B cell (primary cell): ENCODE measurements around the gene TMEM139. TPM values are rescaled to one million over a fixed set of nuclear protein-coding genes. Genes with fewer than 3 reads are reported as not detected.

Experiments used
- ATAC-seq: fragments of 200-7000 bp; cut with Tn5 transposase; one replicate; pipeline ENCODE4 v1.10.0; 2021; ENCODE audit warnings: low read depth, mild to moderate bottlenecking, moderate number of reproducible peaks, moderate library complexity
- CTCF ChIA-PET: fragments of 350-600 bp; sonication (Branson Sonifier 250); formaldehyde crosslinking; loops from one replicate; lab custom pipeline; 2021; ENCODE audit warnings: antibody characterized with exemption, inconsistent platforms; lab: Charles Lee
- POLR2A ChIA-PET: fragments of 350-600 bp; sonication (Branson Sonifier 250); formaldehyde crosslinking; loops from one replicate; lab custom pipeline; 2021; ENCODE audit warnings: antibody characterized with exemption; lab: Charles Lee
- DNase-seq: peaks from one replicate; pipeline ENCODE4 v3.0.0; 2013
- H2AFZ ChIP-seq: 2 replicates; pipeline ENCODE4 v1.6.1; 2012; ENCODE audit warnings: mild to moderate bottlenecking, low read depth, low read length; ENCODE audit not compliant: insufficient read depth, poor library complexity, severe bottlenecking
- H3K27ac ChIP-seq, 2 donors: 1 replicate in 1 of 2; 2 replicates in 1 of 2; pipeline ENCODE4 v1.5.1; 2012 to 2013; ENCODE audit warnings: low read length in 2 of 2, mild to moderate bottlenecking in 2 of 2, moderate library complexity in 1 of 2
- H3K27me3 ChIP-seq, 4 experiments: fragments of 200-600 bp in 1 of 4; sonication (generic) in 1 of 4; replicated peaks in 1 of 4; 1 replicate in 2 of 4; 2 replicates in 2 of 4; pipeline versions ENCODE4 v1.6.1 to v1.7.0; 2013 to 2016; ENCODE audit warnings: low read length in 3 of 4, mild to moderate bottlenecking in 2 of 4, mixed read lengths in 1 of 4, moderate library complexity in 1 of 4; ENCODE audit not compliant: insufficient read depth in 4 of 4, control insufficient read depth in 3 of 4; ENCODE audit errors: control extremely low read depth in 1 of 4
- H3K36me3 ChIP-seq, 2 experiments: replicated peaks in 1 of 2; 1 replicate in 1 of 2; 2 replicates in 1 of 2; pipeline versions ENCODE4 v1.6.1 to v1.7.1; 2013; ENCODE audit warnings: low read length in 1 of 2; ENCODE audit not compliant: insufficient read depth in 2 of 2, control insufficient read depth in 1 of 2; ENCODE audit errors: control extremely low read depth in 1 of 2, extremely low read depth in 1 of 2
- H3K4me1 ChIP-seq, 2 donors: fragments of 200-600 bp in 1 of 2; sonication (generic) in 1 of 2; 1 replicate in 1 of 2; 2 replicates in 1 of 2; pipeline versions ENCODE4 v1.5.1 to v1.6.1; 2013 to 2017; ENCODE audit warnings: low read length in 2 of 2; ENCODE audit not compliant: control insufficient read depth in 2 of 2, insufficient read depth in 2 of 2
- H3K4me2 ChIP-seq: replicated peaks from 2 replicates; pipeline ENCODE3; 2012; ENCODE audit warnings: mild to moderate bottlenecking, low read depth, low read length; ENCODE audit not compliant: poor library complexity, severe bottlenecking
- H3K4me3 ChIP-seq, 5 experiments: fragments of 200-600 bp in 1 of 5; sonication (generic) in 1 of 5; 1 replicate in 3 of 5; 2 replicates in 2 of 5; pipeline versions ENCODE4 v1.5.1 to v1.7.0; 2011 to 2016; ENCODE audit warnings: low read length in 4 of 5, mild to moderate bottlenecking in 4 of 5, low read depth in 2 of 5, control low read depth in 1 of 5, moderate library complexity in 1 of 5; ENCODE audit not compliant: insufficient read depth in 1 of 5; ENCODE audit errors: control extremely low read depth in 1 of 5, extremely low read depth in 1 of 5
- H3K79me2 ChIP-seq: fragments of 200-600 bp; sonication (generic); one replicate; pipeline ENCODE4 v1.6.0; 2016; ENCODE audit warnings: low read length; ENCODE audit not compliant: control insufficient read depth, insufficient read depth
- H3K9ac ChIP-seq: fragments of 200-600 bp; sonication (generic); 2 replicates; pipeline ENCODE4 v1.6.1; 2017; ENCODE audit warnings: mild to moderate bottlenecking, low read length, moderate library complexity
- H3K9me3 ChIP-seq, 3 donors: one replicate each; pipeline versions ENCODE4 v1.6.1 to v1.7.1; 2013; ENCODE audit warnings: low read length in 2 of 3; ENCODE audit not compliant: control insufficient read depth in 2 of 3, insufficient read depth in 1 of 3; ENCODE audit errors: control extremely low read depth in 1 of 3
- H4K20me1 ChIP-seq: 2 replicates; pipeline ENCODE4 v1.6.0; 2012; ENCODE audit warnings: mild to moderate bottlenecking, low read length; ENCODE audit not compliant: insufficient read depth, control insufficient read depth, poor library complexity, severe bottlenecking
- H3K27ac Mint-ChIP-seq: one replicate; pipeline ENCODE4 v1.8.0; 2021; ENCODE audit warnings: mixed read lengths
- H3K27me3 Mint-ChIP-seq: one replicate; pipeline ENCODE4 v1.8.0; 2021; ENCODE audit warnings: mixed read lengths
- H3K4me1 Mint-ChIP-seq: one replicate; pipeline ENCODE4 v1.8.0; 2021; ENCODE audit warnings: mixed read lengths
- H3K4me3 Mint-ChIP-seq: one replicate; pipeline ENCODE4 v1.8.0; 2021; ENCODE audit warnings: mixed read lengths
- H3K9me3 Mint-ChIP-seq: one replicate; pipeline ENCODE4 v1.8.0; 2022; ENCODE audit warnings: mixed read lengths; ENCODE audit not compliant: insufficient read depth
- EZH2 ChIP-seq: IDR thresholded peaks from 2 replicates; pipeline ENCODE4 v1.6.1; 2012; ENCODE audit warnings: borderline replicate concordance, low read depth, mild to moderate bottlenecking, moderate library complexity, low read length; ENCODE audit not compliant: insufficient read depth, poor library complexity, severe bottlenecking
- WGBS: methylation state at CpG from one replicate; pipeline ENCODE4 v1.1.5; 2013; ENCODE audit warnings: missing lambda C conversion rate; ENCODE audit not compliant: insufficient coverage; 5-methylcytosine and 5-hydroxymethylcytosine counted together
- intact Hi-C: fragments of 100-400 bp; cut with micrococcal nuclease; formaldehyde crosslinking; loops from one replicate; pipeline ENCODE4 v1.10.0; 2022
- polyA plus RNA-seq: library from polyadenylated mRNA; depleted of rRNA; stranded (reverse); fragments of >200 nt; gene quantifications from 2 replicates; pipeline ENCODE4 v1.2.3, GENCODE V29; 2012
- total RNA-seq, 2 donors: library from RNA; stranded (reverse); fragments of 120-200 nt in 1 of 2; gene quantifications; 1 replicate in 1 of 2; 2 replicates in 1 of 2; pipeline versions ENCODE4 v1.2.3 to v1.2.4, GENCODE V29; 2013 to 2022
- TF ChIP-seq, protein P1 (sequence below): fragments of 200-600 bp; IDR thresholded peaks from one replicate; pipeline ENCODE4 v1.8.0; 2022; ENCODE audit warnings: antibody characterized with exemption, mild to moderate bottlenecking

The TMEM139 gene
- total and polyA plus RNA-seq, 2 donors (not counting 1 experiment from before 2014, with no cell fraction given), result 0.12 TPM; not detected in 1

DNA sequence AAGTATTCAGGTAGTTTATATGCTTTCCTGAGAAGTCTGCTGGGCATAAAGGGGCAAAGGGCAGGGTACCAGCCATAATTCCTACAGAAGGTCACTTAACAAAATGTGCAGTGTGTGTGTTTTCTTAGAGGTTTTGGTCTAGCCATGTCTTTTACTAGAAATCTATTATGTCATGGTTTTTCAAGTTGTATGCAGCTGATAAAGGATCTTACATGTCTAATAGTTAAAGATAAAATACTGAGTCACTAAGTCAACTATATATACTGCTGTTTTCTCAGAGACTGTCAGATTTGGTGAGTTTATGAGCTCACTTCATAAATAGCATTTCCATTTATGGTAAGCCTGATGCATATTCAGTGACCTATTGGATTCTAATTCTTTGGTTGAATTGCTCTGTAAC, 11.1 kb downstream of the TMEM139 start:
- peaks cover 41% of the 10 kb centered on the region for H3K4me1 Mint-ChIP-seq

DNA sequence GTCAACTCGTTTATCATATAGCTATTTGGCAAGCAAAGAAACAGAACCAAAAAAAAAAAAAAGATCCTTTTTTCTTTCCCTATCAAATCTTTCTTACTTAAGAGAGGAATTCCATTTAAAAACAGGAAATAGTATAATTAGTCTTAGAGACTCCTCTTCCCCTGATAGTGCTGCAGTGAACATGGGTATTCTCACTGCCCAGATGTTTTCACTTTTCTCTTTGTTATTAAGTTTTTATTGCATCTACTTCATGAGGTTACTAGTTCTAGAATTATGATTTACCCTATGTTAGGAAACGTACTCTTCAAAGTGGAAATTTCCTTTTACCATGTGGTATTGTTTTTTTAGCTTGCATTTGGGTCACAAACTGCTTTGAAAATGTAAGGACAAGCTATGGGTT, 11.9 kb downstream of the TMEM139 start:
- Histone ChIP-seq H3K4me1 (peaks cover 3 to 4% of the 10 kb centered on the region in 2 donors), H3K9ac (no peak overlapping the region), H3K9me3 (no peaks in the 10 kb centered on the region), H3K36me3 (peaks cover 7 to 93% of the 10 kb centered on the region in 2 experiments), H3K27ac (peak overlapping the region in 1 of 2 donors; percentile 2), H4K20me1 (peaks cover 41% of the 10 kb centered on the region), H3K4me3 (no peak overlapping the region), H2AFZ (no peak overlapping the region), H3K27me3 (no peaks in the 10 kb centered on the region), H3K79me2 (peaks cover 42% of the 10 kb centered on the region), H3K4me2 (no peak overlapping the region)
- no CpG with 5 or more reads among the region's 2 CpGs for WGBS
- no peak overlapping the region for H3K27ac Mint-ChIP-seq
- intact Hi-C loops, result no loop called here
- no peaks in the 10 kb centered on the region for H3K9me3 Mint-ChIP-seq
- TF ChIP-seq, protein P1, sequence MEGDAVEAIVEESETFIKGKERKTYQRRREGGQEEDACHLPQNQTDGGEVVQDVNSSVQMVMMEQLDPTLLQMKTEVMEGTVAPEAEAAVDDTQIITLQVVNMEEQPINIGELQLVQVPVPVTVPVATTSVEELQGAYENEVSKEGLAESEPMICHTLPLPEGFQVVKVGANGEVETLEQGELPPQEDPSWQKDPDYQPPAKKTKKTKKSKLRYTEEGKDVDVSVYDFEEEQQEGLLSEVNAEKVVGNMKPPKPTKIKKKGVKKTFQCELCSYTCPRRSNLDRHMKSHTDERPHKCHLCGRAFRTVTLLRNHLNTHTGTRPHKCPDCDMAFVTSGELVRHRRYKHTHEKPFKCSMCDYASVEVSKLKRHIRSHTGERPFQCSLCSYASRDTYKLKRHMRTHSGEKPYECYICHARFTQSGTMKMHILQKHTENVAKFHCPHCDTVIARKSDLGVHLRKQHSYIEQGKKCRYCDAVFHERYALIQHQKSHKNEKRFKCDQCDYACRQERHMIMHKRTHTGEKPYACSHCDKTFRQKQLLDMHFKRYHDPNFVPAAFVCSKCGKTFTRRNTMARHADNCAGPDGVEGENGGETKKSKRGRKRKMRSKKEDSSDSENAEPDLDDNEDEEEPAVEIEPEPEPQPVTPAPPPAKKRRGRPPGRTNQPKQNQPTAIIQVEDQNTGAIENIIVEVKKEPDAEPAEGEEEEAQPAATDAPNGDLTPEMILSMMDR, result no peak
- TF ChIP-seq EZH2, result no peak
- ATAC-seq, result no peak
- ChIA-PET CTCF (interaction anchor here (0.8 to 3.5 kb wide), 4 partner anchors 9 to 56 kb away, joined by 3 to 14 read pairs (median 6); partner anchors contain the start of gene CASP2), POLR2A (no interaction called here)
- H3K27me3 Mint-ChIP-seq, result no peaks in the 10 kb centered on the region
- DNase-seq, result no peak
- no peak overlapping the region for H3K4me3 Mint-ChIP-seq
- peaks cover 39% of the 10 kb centered on the region for H3K4me1 Mint-ChIP-seq

More for the DNA sequence above, 11.1 kb downstream of the TMEM139 start:
- Histone ChIP-seq H3K4me3 (no peak overlapping the region), H3K36me3 (peaks cover 7 to 91% of the 10 kb centered on the region in 2 experiments), H3K4me2 (no peak overlapping the region), H3K27ac (no peak overlapping the region), H3K27me3 (no peaks in the 10 kb centered on the region), H4K20me1 (peaks cover 49% of the 10 kb centered on the region), H3K4me1 (peaks cover 6 to 7% of the 10 kb centered on the region in 2 donors), H2AFZ (no peak overlapping the region), H3K79me2 (peaks cover 50% of the 10 kb centered on the region), H3K9me3 (no peaks in the 10 kb centered on the region), H3K9ac (no peak overlapping the region)
- no peaks in the 10 kb centered on the region for H3K27me3 Mint-ChIP-seq
- no peak for ATAC-seq
- ChIA-PET CTCF (interaction anchor here (0.7 to 3.5 kb wide), 6 partner anchors 8 to 91 kb away, joined by 3 to 14 read pairs (median 4); partner anchors contain the start of gene CASP2), POLR2A (no interaction called here)
- H3K27ac Mint-ChIP-seq, result no peak overlapping the region
- H3K4me3 Mint-ChIP-seq, result no peak overlapping the region
- no peaks in the 10 kb centered on the region for H3K9me3 Mint-ChIP-seq
- intact Hi-C loops, result no loop called here
- no peak for DNase-seq
- TF ChIP-seq, protein P1, result no peak
- no peak for TF ChIP-seq EZH2
